Thoracic aorta (tissue), 2 donors: Measurements from ENCODE around the gene TOX2. TPM values are rescaled to one million over a fixed set of nuclear protein-coding genes. Genes with fewer than 3 reads are reported as not detected.

Experiments used
- ATAC-seq: fragments of 150-250 bp; one replicate; pipeline ENCODE4 v1.8.0; 2017; ENCODE audit warnings: low read depth; ENCODE audit not compliant: insufficient number of reproducible peaks, low FRiP score
- DNase-seq: peaks from one replicate; pipeline ENCODE4 v3.0.0-alpha.2; 2020; ENCODE audit warnings: low spot score
- H3K27ac ChIP-seq, 2 donors: fragments of 200-600 bp; sonication (generic); 1 replicate in 1 of 2; 2 replicates in 1 of 2; pipeline ENCODE4 v1.5.1; 2016; ENCODE audit warnings: mild to moderate bottlenecking in 2 of 2, moderate library complexity in 2 of 2
- H3K27me3 ChIP-seq: fragments of 200-600 bp; sonication (generic); replicated peaks from 2 replicates; pipeline ENCODE4 v1.6.0; 2016; ENCODE audit warnings: mild to moderate bottlenecking; ENCODE audit not compliant: insufficient read depth
- H3K36me3 ChIP-seq: fragments of 200-600 bp; sonication (generic); one replicate; pipeline ENCODE4 v1.5.1; 2016
- H3K4me1 ChIP-seq, 2 donors: fragments of 200-600 bp; sonication (generic); 1 replicate in 1 of 2; 2 replicates in 1 of 2; pipeline versions ENCODE4 v1.5.1 to v1.6.0; 2016; ENCODE audit warnings: low read depth in 2 of 2, mild to moderate bottlenecking in 1 of 2; ENCODE audit not compliant: control insufficient read depth in 1 of 2
- H3K4me3 ChIP-seq: fragments of 200-600 bp; sonication (generic); 2 replicates; pipeline ENCODE4 v1.5.1; 2016; ENCODE audit warnings: mild to moderate bottlenecking
- H3K9me3 ChIP-seq: fragments of 200-600 bp; sonication (generic); 2 replicates; pipeline ENCODE4 v1.5.1; 2016
- total RNA-seq, 2 donors: library from RNA; depleted of rRNA; stranded (reverse); fragments of >200 nt; gene quantifications; one replicate each; pipeline versions ENCODE4 v1.1.0 to v1.2.3, GENCODE V29; 2016
- TF ChIP-seq, protein P1 (sequence below): fragments of 200-600 bp; sonication (generic); IDR thresholded peaks from one replicate; pipeline ENCODE4 v1.5.1; 2019; ENCODE audit warnings: antibody characterized with exemption

TOX2 gene
- total RNA-seq, 2 donors from 2014 or later, result 4.2 to 14.6 TPM

DNA sequence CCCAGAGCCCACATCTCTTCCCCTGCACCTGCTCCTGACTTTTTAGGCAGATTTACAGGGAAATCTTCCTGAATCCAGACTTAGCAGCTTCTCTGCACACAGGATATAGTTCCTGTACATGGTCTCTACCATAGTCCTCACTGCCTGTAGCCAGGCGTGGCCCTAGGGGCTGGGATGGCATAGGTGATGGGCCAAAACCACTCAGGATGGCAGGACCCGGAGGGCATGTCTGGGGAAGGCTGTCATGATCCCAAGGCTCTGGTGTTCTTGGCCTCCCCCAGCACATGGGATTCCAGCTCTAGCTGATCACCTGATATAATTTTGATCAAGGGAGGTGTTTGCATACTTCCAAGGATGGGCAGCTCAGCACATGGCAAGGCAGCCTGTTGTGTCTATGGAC lies 58.0 kb downstream of the TOX2 start:
- H3K27me3 ChIP-seq, result no peaks in the 10 kb centered on the region
- no peaks in the 10 kb centered on the region for H3K4me1 ChIP-seq
- DNase-seq, result no peak
- TF ChIP-seq, protein P1, sequence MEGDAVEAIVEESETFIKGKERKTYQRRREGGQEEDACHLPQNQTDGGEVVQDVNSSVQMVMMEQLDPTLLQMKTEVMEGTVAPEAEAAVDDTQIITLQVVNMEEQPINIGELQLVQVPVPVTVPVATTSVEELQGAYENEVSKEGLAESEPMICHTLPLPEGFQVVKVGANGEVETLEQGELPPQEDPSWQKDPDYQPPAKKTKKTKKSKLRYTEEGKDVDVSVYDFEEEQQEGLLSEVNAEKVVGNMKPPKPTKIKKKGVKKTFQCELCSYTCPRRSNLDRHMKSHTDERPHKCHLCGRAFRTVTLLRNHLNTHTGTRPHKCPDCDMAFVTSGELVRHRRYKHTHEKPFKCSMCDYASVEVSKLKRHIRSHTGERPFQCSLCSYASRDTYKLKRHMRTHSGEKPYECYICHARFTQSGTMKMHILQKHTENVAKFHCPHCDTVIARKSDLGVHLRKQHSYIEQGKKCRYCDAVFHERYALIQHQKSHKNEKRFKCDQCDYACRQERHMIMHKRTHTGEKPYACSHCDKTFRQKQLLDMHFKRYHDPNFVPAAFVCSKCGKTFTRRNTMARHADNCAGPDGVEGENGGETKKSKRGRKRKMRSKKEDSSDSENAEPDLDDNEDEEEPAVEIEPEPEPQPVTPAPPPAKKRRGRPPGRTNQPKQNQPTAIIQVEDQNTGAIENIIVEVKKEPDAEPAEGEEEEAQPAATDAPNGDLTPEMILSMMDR, result no peak
- H3K9me3 ChIP-seq, result no peaks in the 10 kb centered on the region
- no peak for ATAC-seq
- no peak overlapping the region for H3K4me3 ChIP-seq
- H3K36me3 ChIP-seq, result peaks cover 3% of the 10 kb centered on the region
- no peak overlapping the region for H3K27ac ChIP-seq

DNA sequence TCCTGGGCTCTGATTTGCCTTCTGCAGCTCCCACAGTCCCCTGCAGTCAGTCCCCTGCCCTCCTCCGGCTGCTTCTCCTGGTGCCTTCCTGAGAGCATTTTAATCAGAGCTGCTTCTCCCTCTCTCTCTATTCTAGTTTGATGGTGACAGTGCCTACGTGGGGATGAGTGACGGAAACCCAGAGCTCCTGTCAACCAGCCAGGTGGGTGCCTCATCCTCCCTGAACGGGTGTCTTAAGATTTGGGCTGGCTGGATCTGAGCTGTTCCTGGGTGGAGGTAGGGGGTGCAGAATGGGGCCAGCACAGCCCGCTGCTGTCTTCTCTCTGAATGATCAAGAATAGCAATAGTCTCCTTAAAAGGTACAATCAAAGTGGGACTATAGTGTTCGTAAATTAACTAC lies 58.6 kb downstream of the TOX2 start:
- Histone ChIP-seq H3K4me3 (no peak overlapping the region), H3K4me1 (no peaks in the 10 kb centered on the region), H3K27ac (no peak overlapping the region), H3K9me3 (no peaks in the 10 kb centered on the region), H3K36me3 (peaks cover 3% of the 10 kb centered on the region), H3K27me3 (no peaks in the 10 kb centered on the region)
- DNase-seq, result no peak
- TF ChIP-seq, protein P1, result no peak
- ATAC-seq, result no peak

DNA sequence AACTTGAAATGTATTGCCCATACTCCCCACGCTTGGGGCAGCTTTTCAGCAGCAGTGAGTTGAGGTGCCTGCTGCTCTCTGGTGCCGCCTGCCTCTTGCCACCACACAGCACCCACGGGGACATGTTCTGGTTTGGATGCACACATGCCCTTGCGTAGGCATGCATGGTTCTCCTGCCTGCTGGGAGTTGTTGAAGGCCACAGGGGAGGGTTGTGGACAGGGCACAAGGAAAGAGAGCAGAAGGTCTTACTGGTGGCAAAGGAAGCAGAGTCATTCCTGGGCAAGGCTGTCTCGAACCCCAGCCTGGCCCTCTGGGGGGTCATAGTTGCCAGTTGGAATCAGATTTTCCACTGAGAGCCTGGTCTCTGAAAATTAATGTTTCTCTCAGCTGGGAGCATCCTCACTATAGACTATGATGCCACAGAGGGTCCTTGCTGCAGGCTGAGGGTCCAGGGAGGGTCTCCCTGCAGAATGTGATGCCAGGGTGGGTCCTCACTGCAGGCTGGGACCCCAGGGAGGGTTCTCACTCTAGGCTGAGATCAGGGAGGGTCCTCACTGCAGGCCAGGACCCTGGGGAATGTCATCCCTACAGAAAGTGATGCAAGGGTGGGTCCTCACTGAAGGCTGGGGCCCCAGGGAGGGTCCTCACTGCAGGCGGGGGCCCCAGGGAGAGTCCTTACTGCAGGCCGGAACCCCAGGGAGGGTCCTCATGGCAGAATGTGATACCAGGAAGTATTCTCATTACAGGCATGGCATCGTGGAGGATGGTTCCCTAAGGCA lies 59.2 kb downstream of the TOX2 start:
- ATAC-seq (no peak), DNase-seq (no peak)
- H3K4me1 ChIP-seq, result no peaks in the 10 kb centered on the region
- no peaks in the 10 kb centered on the region for H3K27me3 ChIP-seq
- H3K9me3 ChIP-seq, result no peaks in the 10 kb centered on the region
- no peak overlapping the region for H3K27ac ChIP-seq
- no peak overlapping the region for H3K4me3 ChIP-seq
- H3K36me3 ChIP-seq, result peaks cover 3% of the 10 kb centered on the region
- TF ChIP-seq, protein P1, result no peak

DNA sequence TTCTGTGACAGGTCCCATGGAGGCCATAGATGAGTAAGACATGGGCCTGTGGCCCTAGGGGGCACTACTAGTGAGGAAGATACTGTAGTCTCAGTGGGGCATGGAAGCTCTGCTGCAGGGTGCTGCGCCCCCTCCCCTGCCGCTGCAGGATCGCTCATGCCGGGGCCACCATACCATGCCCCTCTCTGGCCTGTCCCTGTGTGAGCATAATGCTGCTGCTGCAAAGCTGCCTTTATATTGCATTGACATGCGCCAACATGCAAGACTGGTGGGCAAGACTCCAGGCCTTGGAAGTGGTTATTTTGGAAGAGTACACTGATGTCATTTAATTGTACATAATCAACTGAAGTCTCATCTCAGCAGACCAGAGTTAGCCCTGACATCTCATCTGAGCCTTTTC lies 60.0 kb downstream of the TOX2 start:
- ATAC-seq, result no peak
- TF ChIP-seq, protein P1, result no peak

DNA sequence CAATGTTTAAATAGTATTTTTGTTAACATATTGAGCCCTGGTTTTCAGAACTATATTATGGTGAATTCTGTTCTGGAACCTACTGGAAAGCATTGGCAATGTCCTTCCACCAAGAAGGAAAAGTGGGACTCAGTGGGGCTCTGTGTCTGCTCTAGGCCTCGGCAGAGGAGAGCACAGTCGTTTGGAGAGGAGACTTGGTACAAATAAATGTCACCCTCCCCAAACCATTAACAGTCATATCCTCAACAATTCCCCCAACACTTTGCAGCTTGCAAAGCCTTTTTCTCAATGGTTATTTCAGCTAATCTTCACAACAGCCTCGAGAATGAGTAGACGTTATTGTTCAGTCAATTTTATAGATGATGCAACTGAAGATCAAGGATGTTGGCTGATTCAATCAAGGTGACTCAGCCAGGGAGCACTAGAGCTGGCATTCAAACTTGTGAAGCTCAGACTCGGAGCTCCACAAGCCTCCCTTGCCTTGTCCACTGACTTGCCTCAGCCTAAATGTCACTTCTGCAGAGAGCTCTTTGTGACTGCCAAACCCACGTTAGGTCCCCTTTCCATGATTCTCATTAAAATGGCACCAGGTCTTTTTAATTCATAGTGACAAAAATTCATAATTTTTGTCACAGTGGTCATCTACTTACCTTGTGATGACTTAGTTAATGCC lies 60.6 kb downstream of the TOX2 start:
- H3K36me3 ChIP-seq, result peaks cover 3% of the 10 kb centered on the region
- H3K27me3 ChIP-seq, result no peaks in the 10 kb centered on the region
- H3K27ac ChIP-seq, result no peak overlapping the region
- TF ChIP-seq, protein P1, result no peak
- H3K9me3 ChIP-seq, result no peaks in the 10 kb centered on the region
- no peaks in the 10 kb centered on the region for H3K4me1 ChIP-seq
- no peak for DNase-seq
- H3K4me3 ChIP-seq, result no peak overlapping the region
- ATAC-seq, result no peak

More for the DNA sequence above, 60.0 kb downstream of the TOX2 start:
- no peaks in the 10 kb centered on the region for H3K4me1 ChIP-seq
- no peak overlapping the region for H3K27ac ChIP-seq
- H3K36me3 ChIP-seq, result peaks cover 3% of the 10 kb centered on the region
- H3K9me3 ChIP-seq, result no peaks in the 10 kb centered on the region
- DNase-seq, result no peak
- H3K4me3 ChIP-seq, result no peak overlapping the region
- no peaks in the 10 kb centered on the region for H3K27me3 ChIP-seq
